ENCODE data around the gene CDT1. TPM values are rescaled to one million over a fixed set of nuclear protein-coding genes. Genes with fewer than 3 reads are reported as not detected.

Gene CDT1
- total RNA-seq, 3 donors from 2014 or later: 2.9 to 20.9 (median 7.6) TPM

DNA sequence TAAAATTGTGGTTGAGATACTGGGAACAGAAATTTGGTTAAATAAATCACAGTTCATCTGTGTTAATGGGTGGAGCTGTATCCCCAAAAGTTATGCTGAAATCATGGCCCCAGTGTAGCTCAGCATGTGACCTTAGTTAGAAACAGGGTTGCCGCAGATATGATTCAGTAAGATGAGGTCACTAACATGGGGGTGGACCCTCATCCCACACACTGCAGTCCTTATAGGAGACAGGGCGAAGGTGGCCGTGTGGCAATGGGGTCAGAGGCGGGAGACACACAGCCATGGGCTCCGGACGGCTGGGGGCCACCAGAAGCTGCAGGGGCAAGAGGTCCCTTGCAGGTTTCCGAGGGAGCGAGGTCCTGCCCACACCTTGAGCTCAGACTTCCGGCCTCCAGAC, 42.5 kb downstream of the CDT1 start:
- TF ChIP-seq, protein P1, sequence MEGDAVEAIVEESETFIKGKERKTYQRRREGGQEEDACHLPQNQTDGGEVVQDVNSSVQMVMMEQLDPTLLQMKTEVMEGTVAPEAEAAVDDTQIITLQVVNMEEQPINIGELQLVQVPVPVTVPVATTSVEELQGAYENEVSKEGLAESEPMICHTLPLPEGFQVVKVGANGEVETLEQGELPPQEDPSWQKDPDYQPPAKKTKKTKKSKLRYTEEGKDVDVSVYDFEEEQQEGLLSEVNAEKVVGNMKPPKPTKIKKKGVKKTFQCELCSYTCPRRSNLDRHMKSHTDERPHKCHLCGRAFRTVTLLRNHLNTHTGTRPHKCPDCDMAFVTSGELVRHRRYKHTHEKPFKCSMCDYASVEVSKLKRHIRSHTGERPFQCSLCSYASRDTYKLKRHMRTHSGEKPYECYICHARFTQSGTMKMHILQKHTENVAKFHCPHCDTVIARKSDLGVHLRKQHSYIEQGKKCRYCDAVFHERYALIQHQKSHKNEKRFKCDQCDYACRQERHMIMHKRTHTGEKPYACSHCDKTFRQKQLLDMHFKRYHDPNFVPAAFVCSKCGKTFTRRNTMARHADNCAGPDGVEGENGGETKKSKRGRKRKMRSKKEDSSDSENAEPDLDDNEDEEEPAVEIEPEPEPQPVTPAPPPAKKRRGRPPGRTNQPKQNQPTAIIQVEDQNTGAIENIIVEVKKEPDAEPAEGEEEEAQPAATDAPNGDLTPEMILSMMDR (IDR thresholded peaks at IDR 0.05): no peak
- DNase-seq: peak in 1 of 3 donors; percentile 44
- H3K4me1 ChIP-seq (ENCODE audit: low read depth): no peaks in the 10 kb centered on the region
- no peaks in the 10 kb centered on the region for H3K36me3 ChIP-seq (ENCODE audit: low read depth)
- no peak overlapping the region for H3K4me3 ChIP-seq
- ATAC-seq: no peak
- no peaks in the 10 kb centered on the region for H3K9me3 ChIP-seq
- intact Hi-C loops (cut with DNase I, micrococcal nuclease): no loop called here

DNA sequence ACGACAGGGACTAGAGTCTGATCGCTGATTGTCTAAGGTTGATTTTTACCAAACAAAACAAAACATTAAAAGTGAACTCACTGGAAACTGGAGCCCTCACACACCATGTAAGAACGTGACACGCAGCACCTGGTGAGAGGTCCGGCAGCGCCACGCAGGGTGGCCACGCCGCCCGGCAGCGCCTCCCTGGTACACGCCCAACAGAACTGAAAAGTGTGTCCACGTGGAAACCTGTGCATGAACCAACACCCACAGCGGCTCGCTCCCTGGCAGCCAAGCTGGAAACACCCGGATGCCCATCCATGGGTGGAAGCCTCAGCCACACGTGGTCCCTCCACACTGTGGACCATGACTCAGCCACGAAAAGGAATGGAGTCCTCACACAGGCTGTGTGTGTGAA, 44.1 kb downstream of the CDT1 start:
- Histone ChIP-seq H3K4me1 (ENCODE audit: low read depth) (no peaks in the 10 kb centered on the region), H3K4me3 (no peak overlapping the region), H3K36me3 (ENCODE audit: low read depth) (no peaks in the 10 kb centered on the region), H3K9me3 (no peaks in the 10 kb centered on the region)
- DNase-seq (no peak), ATAC-seq (no peak)
- intact Hi-C loops (cut with DNase I, micrococcal nuclease): no loop called here
- TF ChIP-seq, protein P1 (IDR thresholded peaks at IDR 0.05): no peak

DNA sequence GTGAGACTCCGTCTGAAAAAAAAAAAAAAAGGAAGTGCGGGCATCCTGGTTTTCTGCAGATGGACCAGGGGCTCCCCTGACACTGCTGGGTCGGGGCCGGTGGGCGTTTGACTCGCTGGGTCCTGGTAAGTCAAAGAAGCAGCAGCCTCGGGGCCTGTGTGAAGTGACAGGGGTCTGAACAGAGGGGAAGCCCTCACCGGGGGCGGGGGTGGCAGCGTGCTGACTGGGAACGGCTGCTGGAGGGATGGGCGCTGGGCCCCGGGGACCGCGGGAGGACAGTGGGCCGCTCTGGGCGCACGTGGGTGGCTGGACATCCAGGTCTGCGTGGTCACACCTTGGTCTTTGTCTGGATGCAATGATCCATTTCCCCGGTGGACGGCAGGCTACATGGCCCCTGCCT, 45.0 kb downstream of the CDT1 start:
- Histone ChIP-seq H3K4me3 (no peak overlapping the region), H3K9me3 (no peaks in the 10 kb centered on the region), H3K36me3 (ENCODE audit: low read depth) (no peaks in the 10 kb centered on the region), H3K4me1 (ENCODE audit: low read depth) (peaks cover 2% of the 10 kb centered on the region)
- DNase-seq (no peak), ATAC-seq (no peak)
- TF ChIP-seq, protein P1 (IDR thresholded peaks at IDR 0.05): no peak
- intact Hi-C loops (cut with DNase I, micrococcal nuclease): no loop called here

DNA sequence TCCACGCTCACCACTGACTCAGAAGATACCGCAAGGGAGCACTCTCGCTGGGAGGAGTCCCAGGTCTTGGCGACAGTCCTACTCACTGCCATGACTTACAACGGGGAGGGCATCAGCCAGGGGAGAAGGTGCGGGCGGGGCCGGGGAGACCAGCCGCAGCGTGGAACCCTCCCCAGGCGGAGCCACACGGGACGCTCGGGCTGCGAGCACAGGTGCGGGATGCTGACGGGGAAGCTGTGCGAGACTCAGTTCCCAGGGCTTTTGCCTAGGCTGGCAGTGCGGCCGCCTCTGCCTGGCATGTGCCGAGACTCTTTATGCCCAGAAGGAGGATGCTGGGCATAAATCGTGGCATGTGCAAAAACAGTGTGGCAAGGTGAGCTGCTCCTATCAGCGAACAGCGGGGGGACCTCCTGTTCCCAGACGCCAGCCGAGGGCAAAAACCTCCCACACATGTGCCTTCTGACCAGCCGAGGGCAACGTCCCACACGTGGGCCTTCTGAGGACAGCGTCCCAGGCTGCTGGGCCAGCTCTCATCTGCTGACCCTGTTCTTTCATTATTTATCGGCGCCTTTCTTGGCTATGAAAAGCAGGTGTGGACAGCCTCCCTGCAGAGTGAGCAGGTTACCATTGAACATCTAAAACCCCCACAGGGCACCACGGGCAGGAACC, 47.1 kb downstream of the CDT1 start:
- TF ChIP-seq, protein P1 (IDR thresholded peaks at IDR 0.05): no peak
- Histone ChIP-seq H3K4me3 (no peak overlapping the region), H3K9me3 (no peaks in the 10 kb centered on the region), H3K36me3 (ENCODE audit: low read depth) (no peaks in the 10 kb centered on the region), H3K4me1 (ENCODE audit: low read depth) (peaks cover 15% of the 10 kb centered on the region)
- DNase-seq (no peak), ATAC-seq (no peak)
- intact Hi-C loops (cut with DNase I, micrococcal nuclease): no loop called here

DNA sequence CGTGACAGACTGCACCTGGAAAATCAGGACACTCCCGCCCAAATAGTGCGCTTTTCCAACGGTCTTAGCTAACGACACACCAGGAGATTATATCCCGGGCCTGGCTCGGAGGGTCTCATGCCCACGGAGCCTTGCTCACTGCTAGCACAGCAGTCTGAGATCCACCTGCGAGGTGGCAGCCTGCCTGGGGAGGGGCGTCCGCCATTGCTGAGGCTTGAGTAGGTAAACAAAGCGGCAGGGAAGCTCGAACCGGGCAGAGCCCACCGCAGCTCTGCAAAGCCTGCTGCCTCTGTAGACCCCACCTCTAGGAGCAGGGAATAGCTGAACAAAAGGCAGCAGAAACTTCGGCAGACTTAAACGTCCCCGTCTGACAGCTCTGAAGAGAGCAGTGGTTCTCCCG, 48.0 kb downstream of the CDT1 start:
- Histone ChIP-seq H3K4me1 (ENCODE audit: low read depth) (peaks cover 22% of the 10 kb centered on the region), H3K4me3 (no peak overlapping the region), H3K9me3 (no peaks in the 10 kb centered on the region), H3K36me3 (ENCODE audit: low read depth) (no peaks in the 10 kb centered on the region)
- DNase-seq: no peak
- intact Hi-C loops (cut with DNase I, micrococcal nuclease): no loop called here
- ATAC-seq: no peak
- TF ChIP-seq, protein P1 (IDR thresholded peaks at IDR 0.05): no peak

All from mucosa of descending colon (tissue), 3 donors.